GM21717 (cell line): ENCODE data around the gene LARP4B.

ENCODE experiments used
- ATAC-seq: cut with Tn5 transposase; IDR thresholded peaks from one replicate; pipeline ENCODE4 v1.9.1; 2021; ENCODE audit warnings: mild to moderate bottlenecking, moderate library complexity; ENCODE audit not compliant: unreplicated experiment

Gene LARP4B

DNA sequence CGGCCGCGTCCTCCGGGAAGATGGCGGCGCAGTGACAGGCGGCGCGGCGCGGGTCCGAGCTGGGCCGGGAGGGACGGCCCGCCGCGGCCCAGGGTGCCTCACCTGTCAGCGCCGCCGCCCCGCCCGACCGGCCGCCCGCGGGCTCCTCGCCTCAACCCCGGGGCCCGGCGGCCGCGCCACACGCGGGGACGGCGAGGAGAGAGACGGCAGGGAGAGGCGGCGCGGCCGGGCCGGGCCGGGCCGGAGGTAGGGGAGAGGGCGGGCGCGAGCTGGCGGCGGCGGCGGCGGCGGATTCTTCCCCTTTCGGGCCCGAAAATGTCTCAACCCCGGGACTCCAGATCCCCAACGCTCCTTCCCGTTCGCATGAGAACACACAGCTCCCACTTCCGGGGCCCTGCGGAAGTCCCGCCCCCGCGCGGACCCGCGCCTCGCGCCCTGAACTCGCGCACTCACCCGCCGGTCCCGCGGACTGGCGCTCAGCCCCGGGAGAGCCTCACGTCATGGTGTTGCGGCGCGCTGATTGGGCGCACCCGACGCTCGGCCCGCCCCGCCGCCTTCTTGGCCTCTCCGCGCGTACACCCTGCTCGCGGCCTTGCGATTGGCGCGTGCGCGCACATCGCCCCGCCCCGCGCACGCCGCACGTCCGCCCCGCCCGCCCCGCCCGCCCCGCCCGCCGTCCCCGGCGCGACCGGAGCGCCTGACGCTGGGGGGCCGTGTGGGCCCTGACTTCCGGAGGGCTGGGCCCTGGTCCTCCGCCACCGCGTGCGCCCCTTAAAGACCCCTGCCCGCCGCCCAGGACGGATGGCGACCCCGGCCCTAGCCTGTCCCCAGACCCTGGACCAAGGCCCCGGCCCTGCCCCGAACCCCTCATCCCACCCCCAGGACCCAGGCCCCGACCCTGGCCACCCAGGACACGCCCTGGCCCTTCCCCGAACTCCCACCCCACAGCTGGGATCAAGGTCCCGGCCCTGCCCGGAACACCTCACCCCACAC, at the start of gene LARP4B:
LARP4B (minus strand) TSS at position 380 of the 993 bp plus-strand sequence. CDS start 45,984 bp downstream, outside the sequence.
- peak; percentile 93 for ATAC-seq

- ATAC-seq: no peak
These were observed 49.1 kb upstream of the LARP4B start for GRCh38 chr10:980468-981093.

- ATAC-seq: no peak
These were observed 47.4 kb upstream of the LARP4B start for GRCh38 chr10:978826-979421.

DNA sequence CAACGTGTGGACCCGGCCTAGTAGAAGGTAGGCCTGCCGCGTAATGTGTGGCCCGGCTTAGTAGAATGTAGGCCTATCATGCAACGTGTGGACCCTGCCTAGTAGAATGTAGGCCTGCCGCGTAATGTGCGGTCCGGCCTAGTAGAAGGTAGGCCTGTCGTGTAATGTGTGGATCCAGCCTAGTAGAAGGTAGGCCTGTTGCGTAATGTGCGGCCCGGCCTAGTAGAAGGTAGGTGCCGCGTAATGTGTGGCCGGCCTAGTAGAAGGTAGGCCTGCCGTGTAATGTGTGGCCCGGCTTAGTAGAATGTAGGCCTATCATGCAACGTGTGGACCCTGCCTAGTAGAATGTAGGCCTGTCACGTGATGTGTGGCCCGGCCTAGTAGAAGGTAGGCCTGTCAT, 44.8 kb upstream of the LARP4B start:
- no peak for ATAC-seq

GRCh38 chr10:974785-975074, 43.2 kb upstream of the LARP4B start:
- ATAC-seq: no peak

DNA sequence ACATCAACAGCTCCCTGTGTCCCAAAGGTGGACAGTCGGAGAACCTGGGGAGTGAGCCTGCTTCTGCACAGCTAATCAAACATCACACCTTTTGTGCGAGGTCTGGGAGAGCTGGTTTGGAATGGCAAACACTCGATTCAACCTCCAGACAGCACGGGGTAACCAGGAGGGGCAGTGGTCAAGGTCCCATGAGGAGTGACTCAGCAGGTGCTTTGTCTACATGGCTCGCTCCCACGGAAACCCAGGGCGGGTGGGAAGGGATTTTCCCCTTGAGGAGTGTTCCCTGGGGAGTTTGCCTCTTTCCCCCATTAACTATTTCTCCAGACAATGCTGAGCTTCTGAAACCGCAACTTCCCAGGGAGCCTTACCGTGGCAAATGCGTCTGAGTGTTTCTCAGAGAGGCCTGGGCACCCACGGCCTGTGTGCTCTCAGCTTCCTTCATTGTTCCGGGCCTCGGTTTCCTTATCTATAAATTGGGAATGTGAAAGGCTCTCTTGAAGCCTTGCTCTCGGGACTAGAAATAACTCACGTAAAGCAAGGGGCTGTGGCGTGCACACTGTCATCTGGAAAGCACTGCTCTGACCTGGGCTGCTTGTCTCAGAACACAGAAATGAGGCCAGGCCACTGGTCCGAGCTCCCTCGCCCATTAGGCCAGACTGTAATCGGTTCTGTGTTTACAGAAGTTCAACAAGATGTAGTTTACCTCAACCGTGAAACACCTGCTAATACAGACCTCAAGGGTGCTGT, 42.7 kb upstream of the LARP4B start:
- ATAC-seq: no peak

DNA sequence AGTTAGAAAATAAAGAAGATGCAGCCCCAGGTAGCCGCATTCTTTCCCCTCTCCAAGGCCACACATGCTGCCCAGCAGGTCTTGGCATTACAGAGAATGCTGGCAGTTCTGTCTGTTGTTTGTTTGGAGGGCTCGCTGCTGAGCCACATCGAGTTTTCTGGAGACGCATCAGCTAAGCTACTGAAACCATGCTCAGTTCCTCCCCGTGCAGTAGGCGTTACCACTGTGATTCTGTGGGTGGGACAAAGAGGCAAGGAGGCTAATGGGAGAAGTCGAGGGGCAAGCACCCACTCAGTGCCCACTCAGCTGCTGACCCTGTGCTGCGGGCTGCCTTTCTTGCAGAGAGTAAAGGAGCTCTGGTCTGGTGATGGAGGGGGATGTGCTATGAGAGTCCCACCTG, 41.3 kb upstream of the LARP4B start:
- ATAC-seq: no peak

- ATAC-seq: no peak
These were observed 40.1 kb upstream of the LARP4B start for GRCh38 chr10:971613-972012.

DNA sequence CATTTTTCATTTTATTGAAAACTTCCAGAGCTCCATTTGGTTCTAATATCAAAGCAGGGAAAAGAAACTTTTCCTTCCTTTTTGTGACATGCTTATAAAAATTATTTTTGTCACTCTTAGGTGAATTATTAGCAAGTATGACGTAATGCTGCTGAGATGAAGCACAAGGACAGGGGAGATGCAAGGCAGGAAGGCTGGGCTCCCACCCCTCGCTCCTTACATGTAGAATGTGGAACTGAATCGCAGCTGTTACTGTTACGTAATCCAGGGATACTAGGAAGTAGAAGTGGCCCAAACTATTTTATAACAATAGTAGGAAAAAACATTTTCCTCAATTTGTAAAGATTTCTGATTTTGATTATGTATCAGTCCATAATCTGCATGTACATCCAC, 39.6 kb upstream of the LARP4B start:
- ATAC-seq: no peak

DNA sequence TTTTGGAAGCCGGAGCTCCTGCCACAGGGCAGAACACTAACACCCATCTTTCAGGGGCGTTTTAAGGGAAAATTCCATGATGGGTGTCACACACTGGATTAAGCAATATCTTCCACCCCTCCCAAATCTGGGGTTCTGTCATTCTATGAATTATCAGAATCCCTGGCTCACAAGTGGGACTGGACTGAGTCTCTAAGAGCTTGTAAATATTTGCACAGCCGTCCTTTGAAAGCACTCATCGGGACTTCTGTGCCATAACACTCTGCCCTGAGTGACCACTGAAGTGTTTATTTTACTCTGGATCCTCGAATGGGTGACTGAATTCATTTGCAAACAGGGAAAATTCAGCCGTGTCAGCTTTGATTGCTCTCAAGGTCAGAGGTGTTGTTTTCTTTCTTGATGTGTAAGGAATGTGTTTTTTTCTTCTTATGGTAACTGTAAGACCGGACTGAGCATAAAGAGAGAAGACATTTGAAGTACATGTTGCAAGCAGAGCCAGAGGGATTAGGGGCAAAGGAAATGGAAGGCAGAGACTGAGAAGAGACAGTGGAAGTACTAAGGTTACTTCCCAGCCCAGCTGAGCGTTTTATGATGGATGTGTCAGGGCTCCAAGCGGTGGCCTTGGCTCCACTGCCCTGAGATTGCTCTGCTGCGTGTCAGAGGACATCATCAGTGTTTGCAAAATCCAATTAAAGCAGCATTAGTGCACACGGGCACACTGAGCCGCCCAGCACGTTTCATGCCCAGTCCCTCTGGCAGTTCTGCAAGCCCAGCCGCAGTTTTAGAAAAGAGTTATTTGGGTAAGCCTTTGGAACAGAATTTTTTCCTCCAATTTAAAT, 39.0 kb upstream of the LARP4B start:
- no peak for ATAC-seq

GRCh38 chr10:969473-970150, 38.1 kb upstream of the LARP4B start:
- no peak for ATAC-seq

DNA sequence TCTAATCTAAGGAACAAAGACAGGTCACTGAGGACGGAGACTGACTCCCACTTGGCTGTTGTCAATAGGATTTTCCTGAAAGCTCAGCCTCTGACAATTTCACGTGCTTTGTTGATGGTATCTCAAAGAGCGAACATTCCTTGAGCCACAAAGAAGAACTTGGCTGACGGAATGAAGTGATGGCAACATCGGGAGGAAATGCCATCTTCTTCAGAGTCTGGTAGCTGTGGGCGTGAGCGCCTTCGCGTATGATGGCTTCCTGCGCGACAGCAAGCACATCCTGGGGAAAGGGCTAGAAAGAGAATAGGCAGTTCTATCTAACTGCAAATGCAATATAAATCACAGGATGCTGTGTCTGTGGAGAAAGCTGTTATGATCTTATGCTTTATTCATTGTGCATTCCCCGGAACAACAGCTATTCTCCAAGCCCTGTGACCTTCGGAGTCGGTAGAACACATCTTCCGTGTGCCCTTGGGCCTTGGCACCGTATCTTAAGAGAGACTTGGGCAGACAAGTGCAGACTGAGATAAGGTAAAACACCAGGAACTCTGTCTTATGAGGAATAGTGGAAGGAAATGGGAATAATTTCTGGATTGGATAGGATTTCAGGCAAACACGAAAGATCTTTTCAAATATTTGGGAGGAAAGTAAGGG, 37.2 kb upstream of the LARP4B start:
- no peak for ATAC-seq

GRCh38 chr10:966466-967235, 35.1 kb upstream of the LARP4B start:
- ATAC-seq: no peak

DNA sequence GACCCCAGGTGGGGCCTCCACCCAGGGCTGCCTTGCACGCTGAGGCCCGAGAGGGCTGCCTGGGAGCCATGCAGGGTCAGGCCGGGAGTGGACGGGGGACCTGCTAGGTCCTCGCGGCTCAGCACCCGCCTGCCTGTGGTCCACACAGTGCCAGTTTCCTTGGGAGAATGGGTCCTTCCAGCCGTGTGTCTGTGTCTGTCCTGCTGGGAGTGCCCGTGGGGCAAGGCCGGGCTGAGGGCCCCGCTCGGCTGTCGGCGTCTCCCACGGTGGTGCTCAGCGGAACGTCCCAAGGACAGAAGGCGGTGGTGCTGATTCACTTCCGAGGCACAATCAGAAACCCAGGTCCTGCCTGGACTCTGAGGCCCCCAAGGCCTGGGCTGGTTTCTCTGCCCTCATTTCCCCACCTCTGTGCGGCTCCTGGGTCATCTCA, 33.5 kb upstream of the LARP4B start:
- no peak for ATAC-seq

- ATAC-seq: no peak
These were observed 32.9 kb upstream of the LARP4B start for GRCh38 chr10:964321-964987.

DNA sequence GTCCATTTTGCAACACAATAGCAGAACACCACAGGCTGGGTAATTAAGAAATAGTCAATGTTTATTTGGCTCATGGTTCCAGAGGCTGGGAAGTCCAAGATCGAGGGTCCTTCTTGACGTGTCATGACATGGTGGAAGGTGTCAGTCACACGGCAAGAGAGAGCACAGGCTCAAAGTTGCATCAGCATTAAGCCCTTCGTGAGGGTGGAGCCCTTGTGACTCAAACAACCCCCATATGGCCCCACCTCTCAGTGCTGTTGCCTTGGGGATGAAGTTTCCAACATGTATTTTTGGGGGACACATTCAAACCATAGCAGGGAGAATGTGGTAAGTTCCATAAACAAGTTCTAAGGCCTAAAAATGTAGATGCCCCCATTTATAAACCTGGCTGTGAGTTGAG, 32.1 kb upstream of the LARP4B start:
- no peak for ATAC-seq

GRCh38 chr10:963186-963585, 31.7 kb upstream of the LARP4B start:
- ATAC-seq: no peak

DNA sequence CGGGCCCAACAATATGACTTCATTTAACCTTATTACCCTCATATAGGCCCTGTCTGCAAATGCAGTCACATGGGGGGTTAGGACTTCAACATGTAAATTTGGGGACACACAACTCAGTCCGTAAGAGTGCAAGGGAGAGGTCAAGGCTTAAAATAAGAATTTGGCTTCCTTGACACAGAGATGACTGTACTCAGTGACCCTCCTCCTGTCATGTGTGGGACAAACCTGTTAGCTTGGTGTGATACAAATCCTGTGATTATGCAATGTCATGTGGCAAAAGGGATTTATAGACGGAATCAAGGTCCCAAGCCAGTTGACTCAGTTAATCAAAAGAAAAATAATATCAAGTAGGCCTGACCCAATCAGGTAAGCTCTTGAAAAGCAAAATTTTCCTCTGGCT, 30.8 kb upstream of the LARP4B start:
- no peak for ATAC-seq
